HEK293T (cell line): ENCODE data around the gene PLSCR5.

Source experiments
- ARNT ChIP-seq: fragments of 450-650 bp; IDR thresholded peaks from 2 replicates; pipeline ENCODE4 v1.6.1; 2017; ENCODE audit warnings: mild to moderate bottlenecking
- FOXA1 ChIP-seq: fragments of 450-650 bp; IDR thresholded peaks from 2 replicates; pipeline ENCODE4 v1.6.1; 2016; ENCODE audit warnings: mild to moderate bottlenecking
- FOXM1 ChIP-seq: fragments of 450-650 bp; IDR thresholded peaks from 2 replicates; pipeline ENCODE4 v1.6.1; 2017; ENCODE audit warnings: mild to moderate bottlenecking, borderline replicate concordance
- HDGF ChIP-seq: fragments of 450-650 bp; IDR thresholded peaks from 2 replicates; pipeline ENCODE4 v1.6.1; 2017; ENCODE audit warnings: antibody characterized with exemption, borderline replicate concordance
- SP1 ChIP-seq: fragments of 450-650 bp; IDR thresholded peaks from 2 replicates; pipeline ENCODE4 v1.6.1; 2017
- SUZ12 ChIP-seq: fragments of 450-650 bp; IDR thresholded peaks from 2 replicates; pipeline ENCODE4 v1.6.1; 2016; ENCODE audit warnings: mild to moderate bottlenecking

DNA sequence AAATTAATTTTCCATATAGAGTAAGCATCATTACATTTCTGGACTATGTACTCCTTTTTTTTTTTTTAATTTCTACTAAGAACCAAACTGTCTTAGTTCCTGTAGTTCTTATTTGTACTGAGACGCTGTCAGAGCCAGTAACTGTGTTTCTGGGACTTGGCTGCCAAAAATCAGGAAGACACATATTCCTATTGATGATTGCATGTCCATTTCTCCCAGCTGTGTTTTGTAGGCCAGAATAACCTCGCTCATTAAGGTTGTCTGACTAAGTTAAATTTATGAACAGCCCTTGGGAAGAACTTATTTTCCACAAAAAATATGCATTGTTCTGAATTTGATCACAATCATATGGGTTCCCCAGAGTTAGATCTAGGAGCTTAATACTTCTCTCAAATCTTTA is 29.5 kb downstream of the PLSCR5 start:
- TF ChIP-seq ARNT: no peak
- TF ChIP-seq SUZ12: no peak
- no peak for TF ChIP-seq FOXA1
- TF ChIP-seq SP1: no peak
- TF ChIP-seq FOXM1: no peak
- TF ChIP-seq HDGF: no peak
